22Rv1 (cell line): Measurements from ENCODE around the gene VMAC.

Source experiments
- H3K27ac ChIP-seq: fragments of 450-650 bp; 2 replicates; pipeline ENCODE4 v1.5.1; 2017
- ZFX ChIP-seq: fragments of 450-650 bp; IDR thresholded peaks from 2 replicates; pipeline ENCODE4 v1.6.1; 2017; ENCODE audit warnings: antibody characterized with exemption, borderline replicate concordance
- TF ChIP-seq, protein P1 (sequence below): fragments of 450-650 bp; IDR thresholded peaks from 2 replicates; pipeline ENCODE4 v1.5.1; 2017; ENCODE audit warnings: mild to moderate bottlenecking

Gene VMAC

DNA sequence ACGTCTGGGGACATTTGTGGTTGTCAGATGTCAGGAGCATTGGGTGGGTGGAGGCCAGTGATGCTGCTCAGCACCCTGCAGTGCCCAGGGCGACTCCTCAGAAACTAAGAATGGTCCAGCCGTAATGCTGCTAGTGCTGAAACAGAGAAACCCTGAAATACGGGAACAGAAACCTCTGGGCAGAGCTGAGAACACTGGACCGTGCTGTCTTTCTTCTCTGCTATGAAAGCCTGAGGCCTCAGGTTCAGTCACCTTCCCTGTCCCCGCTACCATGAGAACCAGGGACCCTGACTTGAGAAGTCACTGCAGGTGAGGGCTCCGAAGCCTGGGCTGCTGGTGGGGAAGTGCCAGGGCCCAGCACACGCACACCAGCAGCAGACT lies 22.8 kb downstream of the VMAC start:
- no peak overlapping the region for H3K27ac ChIP-seq
- no peak for TF ChIP-seq ZFX
- TF ChIP-seq, protein P1, sequence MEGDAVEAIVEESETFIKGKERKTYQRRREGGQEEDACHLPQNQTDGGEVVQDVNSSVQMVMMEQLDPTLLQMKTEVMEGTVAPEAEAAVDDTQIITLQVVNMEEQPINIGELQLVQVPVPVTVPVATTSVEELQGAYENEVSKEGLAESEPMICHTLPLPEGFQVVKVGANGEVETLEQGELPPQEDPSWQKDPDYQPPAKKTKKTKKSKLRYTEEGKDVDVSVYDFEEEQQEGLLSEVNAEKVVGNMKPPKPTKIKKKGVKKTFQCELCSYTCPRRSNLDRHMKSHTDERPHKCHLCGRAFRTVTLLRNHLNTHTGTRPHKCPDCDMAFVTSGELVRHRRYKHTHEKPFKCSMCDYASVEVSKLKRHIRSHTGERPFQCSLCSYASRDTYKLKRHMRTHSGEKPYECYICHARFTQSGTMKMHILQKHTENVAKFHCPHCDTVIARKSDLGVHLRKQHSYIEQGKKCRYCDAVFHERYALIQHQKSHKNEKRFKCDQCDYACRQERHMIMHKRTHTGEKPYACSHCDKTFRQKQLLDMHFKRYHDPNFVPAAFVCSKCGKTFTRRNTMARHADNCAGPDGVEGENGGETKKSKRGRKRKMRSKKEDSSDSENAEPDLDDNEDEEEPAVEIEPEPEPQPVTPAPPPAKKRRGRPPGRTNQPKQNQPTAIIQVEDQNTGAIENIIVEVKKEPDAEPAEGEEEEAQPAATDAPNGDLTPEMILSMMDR, result no peak

DNA sequence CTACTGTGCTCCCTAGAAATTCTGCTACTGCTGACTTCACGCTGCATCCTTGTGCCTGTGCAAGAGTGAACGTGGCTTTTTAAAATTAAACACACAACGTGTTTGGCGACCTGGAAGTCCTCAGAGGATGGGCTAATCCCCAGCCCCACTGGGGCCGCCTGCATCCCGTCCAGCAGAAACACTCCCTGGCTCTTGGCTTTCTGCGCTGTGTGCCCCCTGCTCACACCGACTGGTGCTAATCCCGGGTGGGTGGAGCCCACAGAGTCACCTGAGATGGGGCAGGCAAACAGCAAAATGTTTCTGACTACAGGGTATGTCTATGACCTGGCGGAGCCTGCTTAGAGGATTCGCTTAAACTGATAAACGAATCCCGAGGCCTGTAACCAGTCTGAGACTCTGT lies 24.5 kb downstream of the VMAC start:
- no peak for TF ChIP-seq ZFX
- TF ChIP-seq, protein P1, result no peak
- H3K27ac ChIP-seq, result no peak overlapping the region

DNA sequence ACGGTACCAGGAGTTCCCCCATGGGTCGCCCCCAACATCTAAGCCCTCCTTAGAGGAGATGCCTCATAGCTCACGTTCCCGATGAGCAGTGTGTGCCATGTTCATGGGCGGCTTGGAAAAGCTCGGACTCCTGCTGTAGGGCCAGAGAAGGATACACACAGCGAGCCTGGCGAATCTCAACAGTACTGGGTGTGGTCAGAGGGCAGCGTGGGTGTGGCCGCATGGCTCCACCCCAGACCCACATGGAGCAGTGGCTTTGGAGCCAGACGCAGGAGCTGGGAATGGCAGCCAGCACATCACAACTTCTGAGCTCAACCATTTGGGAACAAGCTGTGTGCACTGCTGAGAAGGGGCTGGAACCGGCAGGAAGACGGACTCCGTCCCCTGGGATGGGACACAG lies 25.0 kb downstream of the VMAC start:
- H3K27ac ChIP-seq, result no peak overlapping the region
- TF ChIP-seq, protein P1, result no peak
- TF ChIP-seq ZFX, result no peak

DNA sequence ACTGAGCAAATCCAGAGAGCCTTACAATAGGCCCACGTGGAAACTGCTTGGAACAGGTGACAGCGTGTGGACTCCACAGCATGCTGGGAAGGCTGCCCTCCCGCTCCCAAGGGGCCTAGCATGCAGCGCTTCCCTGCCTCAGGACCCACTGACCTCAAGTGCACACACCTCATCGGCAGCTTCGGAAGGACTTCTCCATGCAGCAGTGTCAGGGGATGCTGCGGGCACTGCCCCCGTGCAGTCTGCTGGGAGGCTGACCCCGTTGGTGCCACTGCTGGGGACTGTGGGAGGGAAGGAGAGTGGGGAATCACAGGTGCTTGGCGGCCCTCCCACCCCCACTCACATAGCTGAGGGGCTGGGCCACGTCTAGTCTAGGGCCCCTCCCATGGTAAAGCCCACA lies 26.6 kb downstream of the VMAC start:
- TF ChIP-seq, protein P1, result no peak
- TF ChIP-seq ZFX, result no peak
- no peak overlapping the region for H3K27ac ChIP-seq

DNA sequence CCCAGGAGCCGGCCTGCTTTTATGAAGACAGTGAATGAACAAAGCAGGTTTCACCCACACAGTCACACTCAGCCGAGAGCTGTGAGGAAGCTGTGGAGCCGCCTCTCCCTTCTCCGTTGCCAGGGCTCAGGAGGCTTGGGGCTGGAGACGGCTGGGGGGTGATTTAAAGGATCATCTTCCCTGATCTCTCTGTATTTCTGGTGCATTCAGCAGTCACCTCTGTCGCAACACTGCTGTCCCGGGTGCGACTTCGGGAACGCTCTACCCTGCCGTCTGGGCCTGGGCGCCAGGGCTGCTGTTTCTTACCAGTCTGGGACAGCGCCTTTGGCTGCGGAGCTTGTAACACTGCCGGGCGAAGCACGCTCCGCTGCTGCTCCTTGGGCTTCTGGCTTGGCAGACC lies 27.5 kb downstream of the VMAC start:
- TF ChIP-seq, protein P1, result no peak
- TF ChIP-seq ZFX, result no peak
- no peak overlapping the region for H3K27ac ChIP-seq

DNA sequence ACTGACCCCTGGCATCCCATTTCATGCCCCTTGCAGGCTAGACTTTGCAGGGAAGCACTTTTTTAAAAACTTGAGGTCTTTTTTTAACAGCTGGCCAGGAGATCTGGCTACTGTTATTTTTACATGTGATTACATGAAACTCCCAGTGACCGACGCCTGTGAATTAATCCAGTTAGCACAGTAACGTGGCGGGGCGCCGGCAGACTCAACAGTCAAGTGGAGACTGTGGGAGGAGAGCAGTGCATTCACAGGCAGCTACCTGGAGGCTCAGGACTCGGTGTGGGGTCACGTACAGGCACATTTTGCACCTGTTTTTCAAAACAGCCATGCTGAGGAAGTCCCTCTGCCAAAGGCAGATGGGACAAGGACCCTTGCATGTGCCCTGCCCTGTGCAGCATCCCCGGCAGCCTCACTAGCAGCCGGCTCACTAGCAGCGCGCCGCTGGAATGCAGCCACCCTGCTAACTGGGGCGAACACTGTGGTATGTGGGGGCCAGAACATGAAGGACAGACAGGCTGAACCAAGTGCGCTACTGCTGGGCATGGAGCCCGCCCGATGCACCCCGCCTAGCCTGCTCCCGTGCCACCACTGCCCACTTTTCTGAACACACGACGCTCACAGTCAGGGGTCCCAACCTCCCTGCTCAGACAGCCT lies 28.1 kb downstream of the VMAC start:
- TF ChIP-seq ZFX, result no peak
- TF ChIP-seq, protein P1, result no peak
- H3K27ac ChIP-seq, result no peak overlapping the region

DNA sequence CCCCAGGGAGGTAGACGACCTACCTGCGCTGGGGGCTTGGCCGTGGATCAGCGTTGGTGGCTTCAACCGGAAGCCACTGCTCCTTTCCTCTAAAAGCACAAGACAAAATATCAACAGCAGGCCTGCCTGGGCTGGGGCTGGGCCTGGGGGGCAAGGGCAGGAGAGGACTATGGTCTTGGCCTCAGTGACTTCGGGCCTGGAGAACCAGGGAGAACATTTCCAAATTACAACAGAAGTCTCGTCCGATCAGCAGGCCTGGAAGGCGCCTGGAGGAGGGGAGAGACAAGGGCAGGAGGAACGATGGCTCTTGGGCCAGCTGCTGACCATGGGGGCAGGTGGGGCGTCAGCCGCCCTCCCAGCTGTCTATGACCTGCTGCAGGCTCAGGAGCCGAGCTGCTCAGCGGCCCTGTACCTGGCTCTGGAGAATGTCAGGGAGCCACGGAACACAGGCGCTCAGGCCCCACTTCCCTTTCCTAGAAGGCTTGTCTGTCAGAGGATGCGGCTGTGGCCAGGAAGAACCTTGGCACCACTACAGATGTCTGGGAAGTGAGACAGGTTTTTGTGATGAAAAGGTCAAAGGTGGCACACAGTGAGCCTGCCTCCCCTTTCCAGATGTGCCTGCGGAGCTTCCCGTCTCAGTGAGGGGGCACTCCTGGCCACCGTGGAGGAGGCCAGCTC lies 28.9 kb downstream of the VMAC start:
- H3K27ac ChIP-seq, result no peak overlapping the region
- TF ChIP-seq, protein P1, result no peak
- TF ChIP-seq ZFX, result no peak
